ENCODE data around the gene ZNF678.

ZNF678 gene

DNA sequence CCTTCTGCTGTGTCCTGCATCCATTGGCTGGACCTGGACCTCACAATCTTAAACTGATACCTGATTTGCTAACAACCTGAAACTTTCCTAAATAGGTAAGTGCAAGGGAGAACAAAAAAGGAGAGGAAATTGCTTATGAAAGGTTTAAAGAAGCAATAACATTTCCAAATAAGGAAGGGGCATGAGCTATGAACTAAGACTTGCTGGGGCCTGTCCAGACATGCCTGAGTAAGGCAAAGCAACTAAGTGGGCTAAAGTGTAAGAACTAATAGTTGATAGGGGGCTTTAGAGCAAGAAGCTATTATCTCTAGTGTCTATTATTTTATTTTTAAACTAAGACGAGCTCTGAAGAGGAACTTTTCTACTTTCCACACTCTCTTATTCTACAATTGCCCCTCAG is 160.1 kb downstream of the ZNF678 start:
- DNase-seq (ENCODE audit: low spot score): no peak

- no peak for DNase-seq (ENCODE audit: low spot score)
These were observed 161.7 kb downstream of the ZNF678 start for GRCh38 chr1:227725046-227725445.

DNA sequence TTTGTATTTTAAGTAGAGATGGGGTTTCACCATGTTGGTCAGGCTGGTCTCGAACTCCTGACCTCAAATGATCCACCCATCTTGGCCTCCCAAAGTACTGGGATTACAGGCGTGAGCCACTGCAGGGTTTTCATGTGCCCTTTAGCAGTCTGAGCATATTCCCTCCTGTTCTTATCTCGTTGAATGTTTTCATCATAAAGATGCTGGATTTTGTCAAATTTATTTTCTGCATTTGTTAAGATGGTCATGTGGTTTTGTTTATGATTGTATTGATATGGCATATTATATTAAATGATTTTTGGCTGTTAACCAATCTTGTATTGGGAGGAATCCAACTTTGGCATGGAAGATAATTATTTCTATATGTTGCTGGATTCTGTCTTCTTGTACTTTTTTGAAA is 163.0 kb downstream of the ZNF678 start:
- DNase-seq (ENCODE audit: low spot score): no peak
